ENCODE measurements around the gene C10orf67.

The C10orf67 gene

GRCh38 chr10:23345861-23346260 lies 1.3 kb upstream of the C10orf67 start:
- no peak for TF ChIP-seq CTCF (IDR thresholded peaks at IDR 0.05; ENCODE audit: low read depth, low read length, missing control alignments)
- no peak for DNase-seq (ENCODE audit: low read depth)
- no peak overlapping the region for H3K4me3 ChIP-seq (ENCODE audit: low read depth, low read length)

GRCh38 chr10:23343591-23344240 lies 881 bp downstream of the C10orf67 start:
- no peak for DNase-seq (ENCODE audit: low read depth)
- TF ChIP-seq CTCF (IDR thresholded peaks at IDR 0.05; ENCODE audit: low read depth, low read length, missing control alignments), result no peak
- no peak overlapping the region for H3K4me3 ChIP-seq (ENCODE audit: low read depth, low read length)

GRCh38 chr10:23342213-23342884 lies 2.2 kb downstream of the C10orf67 start:
- TF ChIP-seq CTCF (IDR thresholded peaks at IDR 0.05; ENCODE audit: low read depth, low read length, missing control alignments), result no peak
- DNase-seq (ENCODE audit: low read depth), result no peak
- no peak overlapping the region for H3K4me3 ChIP-seq (ENCODE audit: low read depth, low read length)

- no peak for DNase-seq (ENCODE audit: low read depth)
- TF ChIP-seq CTCF (IDR thresholded peaks at IDR 0.05; ENCODE audit: low read depth, low read length, missing control alignments), result no peak
- no peak overlapping the region for H3K4me3 ChIP-seq (ENCODE audit: low read depth, low read length)
Measured at GRCh38 chr10:23341004-23341403, 3.6 kb downstream of the C10orf67 start.

GRCh38 chr10:23340354-23340753 lies 4.2 kb downstream of the C10orf67 start:
- DNase-seq (ENCODE audit: low read depth), result no peak
- TF ChIP-seq CTCF (IDR thresholded peaks at IDR 0.05; ENCODE audit: low read depth, low read length, missing control alignments), result no peak
- H3K4me3 ChIP-seq (ENCODE audit: low read depth, low read length), result no peak overlapping the region

- no peak for DNase-seq (ENCODE audit: low read depth)
- no peak for TF ChIP-seq CTCF (IDR thresholded peaks at IDR 0.05; ENCODE audit: low read depth, low read length, missing control alignments)
- H3K4me3 ChIP-seq (ENCODE audit: low read depth, low read length), result no peak overlapping the region
Measured at GRCh38 chr10:23338886-23339285, 5.7 kb downstream of the C10orf67 start.
